H9 (cell line): ENCODE results near the gene JADE2. TPM values are rescaled to one million over a fixed set of nuclear protein-coding genes. Genes with fewer than 3 reads are reported as not detected.

Experiments used
- DNase-seq: peaks from one replicate; pipeline ENCODE4 v3.0.0-alpha.2; 2017
- H2AFZ ChIP-seq: one replicate; pipeline ENCODE4 v1.6.1; 2013; ENCODE audit warnings: mild to moderate bottlenecking, low read length, control low read depth, moderate library complexity
- H2AK5ac ChIP-seq: 2 replicates; pipeline ENCODE4 v1.6.1; 2013; ENCODE audit warnings: low read length, control low read depth, mixed read lengths; ENCODE audit not compliant: insufficient read length
- H2BK120ac ChIP-seq: one replicate; pipeline ENCODE4 v1.6.1; 2013; ENCODE audit warnings: low read depth, mild to moderate bottlenecking, low read length, control low read depth, inconsistent platforms; ENCODE audit not compliant: poor library complexity, severe bottlenecking
- H2BK12ac ChIP-seq: 2 replicates; pipeline ENCODE4 v1.6.1; 2013; ENCODE audit warnings: low read length, control low read depth, mixed read lengths, low read depth; ENCODE audit not compliant: insufficient read length
- H2BK15ac ChIP-seq: 2 replicates; pipeline ENCODE4 v1.6.1; 2013; ENCODE audit warnings: low read depth, low read length, control low read depth
- H2BK20ac ChIP-seq: one replicate; pipeline ENCODE4 v1.6.1; 2013; ENCODE audit warnings: low read depth, mild to moderate bottlenecking, low read length, control low read depth, inconsistent platforms; ENCODE audit not compliant: poor library complexity, severe bottlenecking
- H2BK5ac ChIP-seq: 2 replicates; pipeline ENCODE4 v1.6.1; 2013; ENCODE audit warnings: low read length, control low read depth, mixed read lengths; ENCODE audit not compliant: insufficient read length
- H3K14ac ChIP-seq: 2 replicates; pipeline ENCODE4 v1.6.1; 2013; ENCODE audit warnings: low read length, control low read depth; ENCODE audit not compliant: insufficient read depth
- H3K18ac ChIP-seq: 2 replicates; pipeline ENCODE4 v1.6.1; 2013; ENCODE audit warnings: low read depth, mild to moderate bottlenecking, mixed read lengths, low read length, control low read depth; ENCODE audit not compliant: insufficient read length
- H3K23ac ChIP-seq: 2 replicates; pipeline ENCODE4 v1.6.1; 2013; ENCODE audit warnings: low read length, control low read depth, mixed read lengths, low read depth; ENCODE audit not compliant: insufficient read length
- H3K23me2 ChIP-seq: 2 replicates; pipeline ENCODE4 v1.6.1; 2013; ENCODE audit warnings: low read depth, mild to moderate bottlenecking, mixed read lengths, low read length, control low read depth; ENCODE audit not compliant: insufficient read length, poor library complexity, severe bottlenecking
- H3K27ac ChIP-seq: 2 replicates; pipeline ENCODE4 v1.5.1; 2013; ENCODE audit warnings: low read length, control low read depth, mixed read lengths, low read depth; ENCODE audit not compliant: insufficient read length
- H3K27me3 ChIP-seq: 2 replicates; pipeline ENCODE4 v1.6.1; 2013; ENCODE audit warnings: low read length, control low read depth, inconsistent platforms; ENCODE audit not compliant: insufficient read depth
- H3K4ac ChIP-seq: 2 replicates; pipeline ENCODE4 v1.6.1; 2013; ENCODE audit warnings: low read depth, mild to moderate bottlenecking, control low read depth, inconsistent platforms, low read length, moderate library complexity
- H3K4me1 ChIP-seq: 2 replicates; pipeline ENCODE4 v1.6.1; 2013; ENCODE audit warnings: low read length, control low read depth, inconsistent platforms; ENCODE audit not compliant: insufficient read depth
- H3K4me2 ChIP-seq: 2 replicates; pipeline ENCODE4 v1.6.1; 2013; ENCODE audit warnings: low read length, control low read depth, mixed read lengths; ENCODE audit not compliant: insufficient read length, insufficient read depth
- H3K56ac ChIP-seq: 2 replicates; pipeline ENCODE4 v1.6.1; 2013; ENCODE audit warnings: low read depth, mild to moderate bottlenecking, mixed read lengths, low read length, control low read depth; ENCODE audit not compliant: insufficient read length
- H3K79me1 ChIP-seq: 2 replicates; pipeline ENCODE4 v1.6.1; 2013; ENCODE audit warnings: low read depth, mild to moderate bottlenecking, moderate library complexity, low read length, control low read depth, inconsistent platforms; ENCODE audit not compliant: insufficient read depth, poor library complexity, severe bottlenecking
- H3K79me2 ChIP-seq: 2 replicates; pipeline ENCODE4 v1.6.1; 2013; ENCODE audit warnings: low read length, control low read depth, inconsistent platforms; ENCODE audit not compliant: insufficient read depth
- H3K9ac ChIP-seq: 2 replicates; pipeline ENCODE4 v1.6.1; 2013; ENCODE audit warnings: low read length, control low read depth, mixed read lengths; ENCODE audit not compliant: insufficient read length; ENCODE audit errors: extremely low read depth
- H3K9me3 ChIP-seq: one replicate; pipeline ENCODE4 v1.6.1; 2013; ENCODE audit warnings: low read depth, low read length, inconsistent platforms; ENCODE audit not compliant: control insufficient read depth
- H3T11ph ChIP-seq: one replicate; pipeline ENCODE4 v1.6.1; 2013; ENCODE audit warnings: mild to moderate bottlenecking, low read length, control low read depth, inconsistent platforms
- H4K20me1 ChIP-seq: one replicate; pipeline ENCODE4 v1.6.1; 2013; ENCODE audit not compliant: control insufficient read depth, insufficient read length, insufficient read depth
- H4K5ac ChIP-seq: 2 replicates; pipeline ENCODE4 v1.6.1; 2013; ENCODE audit warnings: low read depth, mild to moderate bottlenecking, mixed read lengths, low read length, control low read depth; ENCODE audit not compliant: insufficient read length
- H4K8ac ChIP-seq: replicated peaks from 2 replicates; pipeline ENCODE4 v1.6.1; 2013; ENCODE audit warnings: low read length, control low read depth, mixed read lengths, low read depth; ENCODE audit not compliant: insufficient read length
- H4K91ac ChIP-seq: 2 replicates; pipeline ENCODE4 v1.6.1; 2013; ENCODE audit warnings: low read depth, mild to moderate bottlenecking, moderate library complexity, mixed read lengths, low read length, control low read depth; ENCODE audit not compliant: insufficient read length
- H3K27ac Mint-ChIP-seq, 3 experiments: 2 replicates in 2 of 3; 3 replicates in 1 of 3; pipeline ENCODE4 v1.8.0; 2020 to 2021; ENCODE audit warnings: mixed read lengths in 3 of 3, mild to moderate bottlenecking in 1 of 3, moderate library complexity in 1 of 3
- H3K27me3 Mint-ChIP-seq: 2 replicates; pipeline ENCODE4 v1.8.0; 2021; ENCODE audit warnings: low read depth, mild to moderate bottlenecking, moderate library complexity, mixed read lengths
- H3K36me3 Mint-ChIP-seq, 3 experiments: 2 replicates in 2 of 3; 3 replicates in 1 of 3; pipeline ENCODE4 v1.8.0; 2020 to 2021; ENCODE audit warnings: low read depth in 3 of 3, mixed read lengths in 3 of 3; ENCODE audit not compliant: insufficient read depth in 1 of 3
- H3K4me1 Mint-ChIP-seq, 2 experiments: 2 replicates each; pipeline ENCODE4 v1.8.0; 2020; ENCODE audit warnings: mixed read lengths in 2 of 2
- H3K4me3 Mint-ChIP-seq, 2 experiments: 2 replicates in 1 of 2; 3 replicates in 1 of 2; pipeline ENCODE4 v1.8.0; 2020 to 2021; ENCODE audit warnings: mild to moderate bottlenecking in 2 of 2, mixed read lengths in 2 of 2, moderate library complexity in 1 of 2
- H3K9me3 Mint-ChIP-seq, 2 experiments: 2 replicates in 1 of 2; 3 replicates in 1 of 2; pipeline ENCODE4 v1.8.0; 2020; ENCODE audit warnings: mild to moderate bottlenecking in 2 of 2, mixed read lengths in 2 of 2, moderate library complexity in 1 of 2
- WGBS: extraction: QIAGEN DNeasy Blood & Tissue Kit; methylation state at CpG from one replicate; pipeline ENCODE4 v1.1.7; 2013; ENCODE audit warnings: missing lambda C conversion rate, low lambda C conversion rate, mixed read lengths; ENCODE audit not compliant: insufficient read length; ENCODE audit errors: extremely low coverage; 5-methylcytosine and 5-hydroxymethylcytosine counted together
- total RNA-seq: library from RNA; stranded (reverse); gene quantifications from 2 replicates; pipeline ENCODE4 v1.2.1, GENCODE V29; 2021
- TF ChIP-seq, protein P1 (sequence below): fragments of 200-600 bp; sonication (generic); conservative IDR thresholded peaks from 3 replicates; pipeline ENCODE4 v1.8.0; 2021; ENCODE audit warnings: antibody characterized with exemption, mild to moderate bottlenecking

The JADE2 gene
- total RNA-seq, 1 experiment from 2014 or later, result 99.7 TPM

DNA sequence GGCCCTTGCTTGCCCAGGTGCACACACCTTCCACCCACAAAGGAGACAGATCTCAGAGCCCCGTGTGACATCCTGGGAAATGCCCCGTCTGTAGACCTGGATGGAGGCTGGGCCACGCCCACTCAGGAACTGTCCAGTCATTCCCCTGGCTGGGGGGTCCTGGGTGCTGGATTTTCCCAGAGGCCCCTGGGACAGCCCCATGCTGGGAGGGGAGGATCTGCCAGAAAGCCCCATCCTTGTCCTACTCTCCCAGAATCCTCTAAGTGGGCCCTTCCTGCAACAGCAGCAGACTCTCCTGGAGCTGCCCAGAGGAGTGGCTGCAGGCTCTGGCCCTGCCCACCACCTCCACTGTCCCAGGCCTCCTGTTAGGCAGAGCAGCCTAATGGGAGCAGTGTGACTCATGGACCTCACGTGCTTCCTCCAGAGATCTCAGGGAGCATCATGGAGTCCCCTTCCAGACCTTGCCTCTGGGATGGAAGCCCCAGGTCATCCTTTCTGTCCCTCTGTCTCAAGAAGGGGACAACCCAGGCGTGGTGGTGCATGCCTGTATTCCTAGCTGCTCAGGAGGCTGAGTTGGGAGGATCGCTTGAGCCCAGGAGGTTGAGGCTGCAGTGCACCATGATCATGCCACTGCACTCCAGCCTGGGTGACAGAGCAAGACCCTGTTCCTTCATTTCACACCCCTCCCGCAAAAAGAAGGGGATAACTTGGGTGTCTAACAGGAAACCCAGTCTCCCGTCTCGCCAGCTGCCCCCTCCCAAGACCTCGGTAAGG is 51.7 kb downstream of the JADE2 start:
- H3K23me2 ChIP-seq, result no peaks in the 10 kb centered on the region
- H3K9ac ChIP-seq, result no peak overlapping the region
- no peaks in the 10 kb centered on the region for H3K27me3 Mint-ChIP-seq
- no peak for DNase-seq
- H3K4me2 ChIP-seq, result no peak overlapping the region
- no peak overlapping the region for H3K14ac ChIP-seq
- no peak overlapping the region for H3K18ac ChIP-seq
- no peak overlapping the region for H4K8ac ChIP-seq
- no peak overlapping the region for H3K27ac ChIP-seq
- peaks cover 24 to 83% (median 61%) of the 10 kb centered on the region in 3 experiments for H3K36me3 Mint-ChIP-seq
- H3K23ac ChIP-seq, result no peak overlapping the region
- no peak overlapping the region for H2BK15ac ChIP-seq
- no peak overlapping the region for H4K91ac ChIP-seq
- no CpG with 5 or more reads among the region's 10 CpGs for whole genome bisulfite sequencing
- H2BK120ac ChIP-seq, result no peak overlapping the region
- no peak overlapping the region for H3K4me3 Mint-ChIP-seq
- no peak overlapping the region for H3K56ac ChIP-seq
- H2BK5ac ChIP-seq, result no peak overlapping the region
- TF ChIP-seq, protein P1, sequence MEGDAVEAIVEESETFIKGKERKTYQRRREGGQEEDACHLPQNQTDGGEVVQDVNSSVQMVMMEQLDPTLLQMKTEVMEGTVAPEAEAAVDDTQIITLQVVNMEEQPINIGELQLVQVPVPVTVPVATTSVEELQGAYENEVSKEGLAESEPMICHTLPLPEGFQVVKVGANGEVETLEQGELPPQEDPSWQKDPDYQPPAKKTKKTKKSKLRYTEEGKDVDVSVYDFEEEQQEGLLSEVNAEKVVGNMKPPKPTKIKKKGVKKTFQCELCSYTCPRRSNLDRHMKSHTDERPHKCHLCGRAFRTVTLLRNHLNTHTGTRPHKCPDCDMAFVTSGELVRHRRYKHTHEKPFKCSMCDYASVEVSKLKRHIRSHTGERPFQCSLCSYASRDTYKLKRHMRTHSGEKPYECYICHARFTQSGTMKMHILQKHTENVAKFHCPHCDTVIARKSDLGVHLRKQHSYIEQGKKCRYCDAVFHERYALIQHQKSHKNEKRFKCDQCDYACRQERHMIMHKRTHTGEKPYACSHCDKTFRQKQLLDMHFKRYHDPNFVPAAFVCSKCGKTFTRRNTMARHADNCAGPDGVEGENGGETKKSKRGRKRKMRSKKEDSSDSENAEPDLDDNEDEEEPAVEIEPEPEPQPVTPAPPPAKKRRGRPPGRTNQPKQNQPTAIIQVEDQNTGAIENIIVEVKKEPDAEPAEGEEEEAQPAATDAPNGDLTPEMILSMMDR, result no peak
- H3K27me3 ChIP-seq, result no peaks in the 10 kb centered on the region
- no peak overlapping the region for H3T11ph ChIP-seq
- H4K5ac ChIP-seq, result no peak overlapping the region
- no peaks in the 10 kb centered on the region for H3K79me2 ChIP-seq
- H4K20me1 ChIP-seq, result no peaks in the 10 kb centered on the region
- H3K4me1 Mint-ChIP-seq, result peaks cover 0 to 13% of the 10 kb centered on the region in 2 experiments; a peak in 3 of 4 replicates
- peak overlapping the region; percentile 55 to 85 (median 64); a peak in 4 of 7 replicates for H3K27ac Mint-ChIP-seq
- no peaks in the 10 kb centered on the region for H3K4me1 ChIP-seq
- H2BK20ac ChIP-seq, result no peak overlapping the region
- H3K9me3 Mint-ChIP-seq, result no peaks in the 10 kb centered on the region
- H3K79me1 ChIP-seq, result no peaks in the 10 kb centered on the region
- no peak overlapping the region for H2BK12ac ChIP-seq
- H3K9me3 ChIP-seq, result no peaks in the 10 kb centered on the region
- no peak overlapping the region for H3K4ac ChIP-seq
- no peak overlapping the region for H2AFZ ChIP-seq
- no peak overlapping the region for H2AK5ac ChIP-seq
